Thyroid gland (tissue), 4 donors: ENCODE data around the gene TMPRSS13. TPM values are rescaled to one million over a fixed set of nuclear protein-coding genes. Genes with fewer than 3 reads are reported as not detected.

Experiments used
- DNase-seq, 2 donors: peaks; one replicate each; pipeline ENCODE4 v3.0.0-alpha.2; 2019
- H3K27ac ChIP-seq, 3 donors: fragments of 200-600 bp; sonication (generic); 1 replicate in 2 of 3; 2 replicates in 1 of 3; pipeline ENCODE4 v1.5.1; 2016 to 2019; ENCODE audit warnings: mild to moderate bottlenecking in 1 of 3, moderate library complexity in 1 of 3
- H3K27me3 ChIP-seq: fragments of 200-600 bp; sonication (generic); one replicate; pipeline ENCODE4 v1.5.1; 2019
- H3K36me3 ChIP-seq, 2 donors: fragments of 200-600 bp; sonication (generic); one replicate each; pipeline ENCODE4 v1.5.1; 2016 to 2019
- H3K4me1 ChIP-seq, 2 donors: fragments of 200-600 bp; sonication (generic); one replicate each; pipeline ENCODE4 v1.5.1; 2017 to 2019
- H3K4me3 ChIP-seq, 3 donors: fragments of 200-600 bp; sonication (generic); replicated peaks in 1 of 3; 1 replicate in 2 of 3; 2 replicates in 1 of 3; pipeline ENCODE4 v1.5.1; 2016; ENCODE audit warnings: mild to moderate bottlenecking in 1 of 3
- H3K9me3 ChIP-seq: fragments of 200-600 bp; sonication (generic); one replicate; pipeline ENCODE4 v1.5.1; 2017
- POLR2A ChIP-seq, 2 donors: fragments of 450-650 bp; IDR thresholded peaks; one replicate each; pipeline ENCODE4 v1.6.1; 2017; ENCODE audit warnings: antibody characterized with exemption in 2 of 2, mild to moderate bottlenecking in 2 of 2, moderate library complexity in 1 of 2
- WGBS, 2 donors: methylation state at CpG; one replicate each; pipeline ENCODE4 v1.1.5; 2017; 5-methylcytosine and 5-hydroxymethylcytosine counted together
- intact Hi-C: fragments of 100-400 bp; cut with DNase I; formaldehyde crosslinking; loops from one replicate; pipeline ENCODE4 v1.15.1; 2023
- total RNA-seq, 4 donors: library from RNA; depleted of rRNA; stranded (reverse); fragments of >200 nt; gene quantifications; one replicate each; pipeline ENCODE4 v1.2.3, GENCODE V29; 2016
- TF ChIP-seq, protein P1 (sequence below), 6 experiments: fragments of 200-600 bp in 3 of 6; fragments of 450-650 bp in 3 of 6; sonication (generic) in 3 of 6; IDR thresholded peaks; one replicate each; pipeline ENCODE4 v1.5.1; 2016 to 2019; ENCODE audit warnings: antibody characterized with exemption in 6 of 6, mild to moderate bottlenecking in 2 of 6, inconsistent platforms in 1 of 6, moderate library complexity in 1 of 6

TMPRSS13 gene
- total RNA-seq, 4 donors from 2014 or later, result 8.5 to 24.3 (median 13.0) TPM

GRCh38 chr11:117906710-117907109 lies 22.5 kb downstream of the TMPRSS13 start:
- no peaks in the 10 kb centered on the region for H3K27me3 ChIP-seq
- H3K9me3 ChIP-seq, result no peaks in the 10 kb centered on the region
- WGBS, 2 donors, result 82 to 85% methylated on average over 4 of the region's 4 CpGs
- intact Hi-C loops, result no loop called here
- no peaks in the 10 kb centered on the region for H3K36me3 ChIP-seq
- no peak for DNase-seq
- no peak for TF ChIP-seq POLR2A (IDR thresholded peaks at IDR 0.05)
- TF ChIP-seq, protein P1, sequence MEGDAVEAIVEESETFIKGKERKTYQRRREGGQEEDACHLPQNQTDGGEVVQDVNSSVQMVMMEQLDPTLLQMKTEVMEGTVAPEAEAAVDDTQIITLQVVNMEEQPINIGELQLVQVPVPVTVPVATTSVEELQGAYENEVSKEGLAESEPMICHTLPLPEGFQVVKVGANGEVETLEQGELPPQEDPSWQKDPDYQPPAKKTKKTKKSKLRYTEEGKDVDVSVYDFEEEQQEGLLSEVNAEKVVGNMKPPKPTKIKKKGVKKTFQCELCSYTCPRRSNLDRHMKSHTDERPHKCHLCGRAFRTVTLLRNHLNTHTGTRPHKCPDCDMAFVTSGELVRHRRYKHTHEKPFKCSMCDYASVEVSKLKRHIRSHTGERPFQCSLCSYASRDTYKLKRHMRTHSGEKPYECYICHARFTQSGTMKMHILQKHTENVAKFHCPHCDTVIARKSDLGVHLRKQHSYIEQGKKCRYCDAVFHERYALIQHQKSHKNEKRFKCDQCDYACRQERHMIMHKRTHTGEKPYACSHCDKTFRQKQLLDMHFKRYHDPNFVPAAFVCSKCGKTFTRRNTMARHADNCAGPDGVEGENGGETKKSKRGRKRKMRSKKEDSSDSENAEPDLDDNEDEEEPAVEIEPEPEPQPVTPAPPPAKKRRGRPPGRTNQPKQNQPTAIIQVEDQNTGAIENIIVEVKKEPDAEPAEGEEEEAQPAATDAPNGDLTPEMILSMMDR (IDR thresholded peaks at IDR 0.05), result no peak
- no peak overlapping the region for H3K4me3 ChIP-seq
- H3K27ac ChIP-seq, result no peak overlapping the region
- H3K4me1 ChIP-seq, result no peaks in the 10 kb centered on the region

DNA sequence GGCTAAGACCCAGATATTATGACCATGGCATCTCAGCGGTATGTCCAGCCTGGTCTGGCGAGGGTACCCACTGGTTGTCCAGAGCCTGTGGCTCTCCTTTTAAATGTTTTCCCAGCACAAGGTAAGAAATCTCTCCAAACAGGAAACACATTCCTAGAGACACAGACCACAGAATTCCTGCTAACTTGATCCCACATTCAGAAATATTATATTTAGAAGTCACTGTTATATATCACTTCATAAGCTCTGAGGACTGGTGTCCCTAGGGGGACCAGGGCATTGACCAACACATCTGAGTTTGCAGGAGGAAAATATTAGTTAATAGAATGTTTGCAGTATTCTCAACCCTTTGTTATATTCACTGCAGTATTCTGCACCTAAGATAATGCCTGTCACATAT lies 23.1 kb downstream of the TMPRSS13 start:
- no peaks in the 10 kb centered on the region for H3K4me1 ChIP-seq
- WGBS, 2 donors, result 95 to 100% methylated on average over 2 of the region's 2 CpGs
- no peaks in the 10 kb centered on the region for H3K27me3 ChIP-seq
- no peak for DNase-seq
- no peaks in the 10 kb centered on the region for H3K36me3 ChIP-seq
- H3K9me3 ChIP-seq, result no peaks in the 10 kb centered on the region
- no peak overlapping the region for H3K27ac ChIP-seq
- intact Hi-C loops, result no loop called here
- H3K4me3 ChIP-seq, result no peak overlapping the region
- no peak for TF ChIP-seq POLR2A (IDR thresholded peaks at IDR 0.05)

DNA sequence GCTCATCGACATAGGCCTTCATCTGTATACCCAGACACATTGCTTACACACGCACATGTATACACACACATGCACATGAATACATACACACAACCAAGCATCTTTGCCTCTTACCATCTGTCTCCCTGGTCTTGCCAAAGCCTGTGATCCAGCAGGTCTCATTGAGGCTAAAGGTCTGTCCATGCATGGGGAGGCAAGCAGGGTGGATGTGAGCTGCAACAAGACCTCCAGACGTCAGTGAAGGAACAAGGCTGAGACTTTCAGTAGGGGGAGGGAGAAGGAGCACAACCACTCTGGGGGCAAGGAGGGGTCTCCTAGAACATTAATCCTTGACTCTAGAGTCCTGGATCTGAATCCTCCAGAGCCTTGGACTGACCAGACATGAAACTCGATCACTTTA lies 23.7 kb downstream of the TMPRSS13 start:
- Histone ChIP-seq H3K4me1 (no peaks in the 10 kb centered on the region), H3K9me3 (no peaks in the 10 kb centered on the region), H3K27ac (no peak overlapping the region), H3K27me3 (no peaks in the 10 kb centered on the region), H3K4me3 (no peak overlapping the region), H3K36me3 (no peaks in the 10 kb centered on the region)
- no peak for DNase-seq
- intact Hi-C loops, result no loop called here
- 77 to 95% methylated on average over 4 of the region's 4 CpGs for WGBS, 2 donors
- TF ChIP-seq POLR2A (IDR thresholded peaks at IDR 0.05), result no peak

GRCh38 chr11:117903505-117904382 lies 25.5 kb downstream of the TMPRSS13 start:
- no peak for DNase-seq
- intact Hi-C loops, result no loop called here
- 93 to 95% methylated on average over 11 to 14 of the region's 14 CpGs for WGBS, 2 donors
- H3K27ac ChIP-seq, result no peak overlapping the region
- no peak overlapping the region for H3K4me3 ChIP-seq
- TF ChIP-seq POLR2A (IDR thresholded peaks at IDR 0.05), result no peak
- TF ChIP-seq, protein P1 (IDR thresholded peaks at IDR 0.05), result no peak
- no peaks in the 10 kb centered on the region for H3K36me3 ChIP-seq
- H3K27me3 ChIP-seq, result no peaks in the 10 kb centered on the region
- no peaks in the 10 kb centered on the region for H3K9me3 ChIP-seq
- no peaks in the 10 kb centered on the region for H3K4me1 ChIP-seq

- 87 to 93% methylated on average over 13 of the region's 13 CpGs for WGBS, 2 donors
- H3K4me1 ChIP-seq, result no peaks in the 10 kb centered on the region
- H3K36me3 ChIP-seq, result no peaks in the 10 kb centered on the region
- H3K4me3 ChIP-seq, result no peak overlapping the region
- no peak for DNase-seq
- TF ChIP-seq POLR2A (IDR thresholded peaks at IDR 0.05), result no peak
- TF ChIP-seq, protein P1 (IDR thresholded peaks at IDR 0.05), result no peak
- H3K27me3 ChIP-seq, result no peaks in the 10 kb centered on the region
- H3K27ac ChIP-seq, result no peak overlapping the region
- no peaks in the 10 kb centered on the region for H3K9me3 ChIP-seq
- intact Hi-C loops, result no loop called here
Measured at GRCh38 chr11:117902001-117902845, 27.0 kb downstream of the TMPRSS13 start.
